AG09319 (cell line): ENCODE measurements around the gene AXIN2.
A peak's percentile ranks its signal among the peaks of the same experiment; 100 is the strongest.

Experiments used
- DNase-seq: peaks from one replicate; pipeline ENCODE4 v3.0.0-alpha.2; 2010; ENCODE audit warnings: low read depth; ENCODE audit errors: extremely low read depth
- CTCF ChIP-seq: IDR thresholded peaks from 2 replicates; pipeline ENCODE4 v1.5.1; 2011; ENCODE audit warnings: low read depth, mild to moderate bottlenecking, inconsistent platforms, low read length, moderate library complexity

Gene AXIN2

GRCh38 chr17:65561452-65562205 lies at the start of gene AXIN2:
Gene AXIN2, minus strand, starts transcription at chr17:65561648. Its CDS starts 3,028 bp downstream, at chr17:65558620.
- peak; percentile 70 for DNase-seq
- TF ChIP-seq CTCF = no peak; the same call in none of the 2 replicates

- TF ChIP-seq CTCF = no peak
- DNase-seq = no peak
Measured at GRCh38 chr17:65609749-65610148, 48.3 kb upstream of the AXIN2 start.

- no peak for DNase-seq
- no peak for TF ChIP-seq CTCF
Measured at GRCh38 chr17:65609286-65609685, 47.8 kb upstream of the AXIN2 start.

- TF ChIP-seq CTCF = no peak
- no peak for DNase-seq
Measured at GRCh38 chr17:65604070-65604469, 42.6 kb upstream of the AXIN2 start.

- TF ChIP-seq CTCF = no peak
- no peak for DNase-seq
Measured at GRCh38 chr17:65601881-65602280, 40.4 kb upstream of the AXIN2 start.

GRCh38 chr17:65601145-65601544 lies 39.7 kb upstream of the AXIN2 start:
- TF ChIP-seq CTCF = no peak
- no peak for DNase-seq

GRCh38 chr17:65600518-65600917 lies 39.1 kb upstream of the AXIN2 start:
- no peak for DNase-seq
- TF ChIP-seq CTCF = no peak
